ENCODE data around the gene FHIT. TPM values are rescaled to one million over a fixed set of nuclear protein-coding genes. Genes with fewer than 3 reads are reported as not detected.

The FHIT gene
- total RNA-seq, 1 experiment from 2014 or later: 9.8 TPM

DNA sequence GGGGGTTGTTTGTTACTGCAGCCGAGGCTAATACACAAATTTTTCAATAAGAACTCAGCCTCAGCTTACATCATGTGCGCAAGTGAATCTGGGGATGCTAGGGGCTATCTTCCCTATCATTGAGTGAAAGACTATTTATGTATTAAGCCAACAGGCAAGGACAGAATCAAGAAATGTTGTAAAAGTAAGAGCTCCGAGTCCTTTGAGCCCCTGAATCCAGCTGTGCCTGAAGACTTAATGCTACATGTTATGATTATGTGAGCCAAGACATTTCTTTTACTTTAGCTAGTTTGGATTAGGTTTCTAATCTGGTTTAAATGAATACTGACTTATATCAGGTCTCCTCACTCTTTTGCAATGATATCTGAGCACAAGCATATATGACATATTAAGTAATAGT, 1418.5 kb downstream of the FHIT start:
- Histone ChIP-seq H3K9me3 (ENCODE audit: insufficient read depth, low read depth) (no peaks in the 10 kb centered on the region), H3K36me3 (ENCODE audit: low read depth) (no peaks in the 10 kb centered on the region), H3F3A (ENCODE audit: insufficient read depth, low read depth) (no peaks in the 10 kb centered on the region), H3K27me3 (ENCODE audit: insufficient read depth, low read depth) (no peaks in the 10 kb centered on the region), H3K27ac (no peak overlapping the region), H3K4me2 (no peak overlapping the region), H3K79me2 (ENCODE audit: low read depth) (no peaks in the 10 kb centered on the region), H3K4me3 (no peak overlapping the region), H3K9me2 (ENCODE audit: insufficient read depth) (no peaks in the 10 kb centered on the region), H3K4me1 (replicated peaks; ENCODE audit: insufficient read depth) (no peaks in the 10 kb centered on the region), H4K20me1 (ENCODE audit: insufficient read depth) (no peaks in the 10 kb centered on the region), H2AFZ (no peak overlapping the region)
- POLR2A ChIA-PET (ENCODE audit: unreplicated experiment): no interaction called here
- intact Hi-C loops (cut with micrococcal nuclease; ENCODE audit: unreplicated experiment): no loop called here
- CTCF ChIA-PET: no interaction called here
- no peak for DNase-seq
- no TSS peak for BruUV-seq (replicated peaks)
- TF ChIP-seq, protein P1, sequence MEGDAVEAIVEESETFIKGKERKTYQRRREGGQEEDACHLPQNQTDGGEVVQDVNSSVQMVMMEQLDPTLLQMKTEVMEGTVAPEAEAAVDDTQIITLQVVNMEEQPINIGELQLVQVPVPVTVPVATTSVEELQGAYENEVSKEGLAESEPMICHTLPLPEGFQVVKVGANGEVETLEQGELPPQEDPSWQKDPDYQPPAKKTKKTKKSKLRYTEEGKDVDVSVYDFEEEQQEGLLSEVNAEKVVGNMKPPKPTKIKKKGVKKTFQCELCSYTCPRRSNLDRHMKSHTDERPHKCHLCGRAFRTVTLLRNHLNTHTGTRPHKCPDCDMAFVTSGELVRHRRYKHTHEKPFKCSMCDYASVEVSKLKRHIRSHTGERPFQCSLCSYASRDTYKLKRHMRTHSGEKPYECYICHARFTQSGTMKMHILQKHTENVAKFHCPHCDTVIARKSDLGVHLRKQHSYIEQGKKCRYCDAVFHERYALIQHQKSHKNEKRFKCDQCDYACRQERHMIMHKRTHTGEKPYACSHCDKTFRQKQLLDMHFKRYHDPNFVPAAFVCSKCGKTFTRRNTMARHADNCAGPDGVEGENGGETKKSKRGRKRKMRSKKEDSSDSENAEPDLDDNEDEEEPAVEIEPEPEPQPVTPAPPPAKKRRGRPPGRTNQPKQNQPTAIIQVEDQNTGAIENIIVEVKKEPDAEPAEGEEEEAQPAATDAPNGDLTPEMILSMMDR (conservative IDR thresholded peaks at IDR 0.05): no peak
- TF ChIP-seq EZH2 (IDR thresholded peaks at IDR 0.05; ENCODE audit: low read depth): no peak

- Histone ChIP-seq H3K4me1 (replicated peaks; ENCODE audit: insufficient read depth) (no peaks in the 10 kb centered on the region), H3K27ac (no peak overlapping the region), H3K9me3 (ENCODE audit: insufficient read depth, low read depth) (no peaks in the 10 kb centered on the region), H4K20me1 (ENCODE audit: insufficient read depth) (no peaks in the 10 kb centered on the region), H3K9me2 (ENCODE audit: insufficient read depth) (no peaks in the 10 kb centered on the region), H3K36me3 (ENCODE audit: low read depth) (no peaks in the 10 kb centered on the region), H3F3A (ENCODE audit: insufficient read depth, low read depth) (no peaks in the 10 kb centered on the region), H3K79me2 (ENCODE audit: low read depth) (no peaks in the 10 kb centered on the region), H3K4me2 (no peak overlapping the region), H3K4me3 (no peak overlapping the region), H2AFZ (no peak overlapping the region), H3K27me3 (ENCODE audit: insufficient read depth, low read depth) (no peaks in the 10 kb centered on the region)
- no peak for DNase-seq
- POLR2A ChIA-PET (ENCODE audit: unreplicated experiment): no interaction called here
- intact Hi-C loops (cut with micrococcal nuclease; ENCODE audit: unreplicated experiment): no loop called here
- TF ChIP-seq, protein P1 (conservative IDR thresholded peaks at IDR 0.05): no peak
- TF ChIP-seq EZH2 (IDR thresholded peaks at IDR 0.05; ENCODE audit: low read depth): no peak
- CTCF ChIA-PET: no interaction called here
- no TSS peak for BruUV-seq (replicated peaks)
Measured at GRCh38 chr3:59832241-59832640, 1419.0 kb downstream of the FHIT start.

DNA sequence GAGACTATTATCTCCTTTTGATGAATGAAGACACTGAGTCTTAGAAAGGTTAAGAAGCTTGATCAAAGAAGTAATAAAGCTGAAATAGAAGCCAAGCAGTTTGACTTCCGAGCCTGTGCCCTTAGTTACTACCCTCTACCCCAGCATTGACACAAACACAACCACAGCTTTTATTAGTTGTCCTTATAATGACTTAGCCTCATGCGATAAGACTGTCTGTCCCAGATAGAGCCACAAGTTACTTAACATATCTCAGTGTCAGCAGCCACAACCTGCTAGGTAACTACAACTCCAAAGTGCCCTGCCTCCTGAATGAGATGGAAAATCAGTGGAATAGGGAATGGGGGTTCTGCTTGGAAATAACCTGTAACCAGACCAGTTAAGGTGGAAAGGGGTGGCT, 1419.9 kb downstream of the FHIT start:
- Histone ChIP-seq H2AFZ (no peak overlapping the region), H3K9me3 (ENCODE audit: insufficient read depth, low read depth) (no peaks in the 10 kb centered on the region), H3K79me2 (ENCODE audit: low read depth) (no peaks in the 10 kb centered on the region), H3K4me2 (no peak overlapping the region), H3K4me1 (replicated peaks; ENCODE audit: insufficient read depth) (no peaks in the 10 kb centered on the region), H3K27me3 (ENCODE audit: insufficient read depth, low read depth) (no peaks in the 10 kb centered on the region), H3K36me3 (ENCODE audit: low read depth) (no peaks in the 10 kb centered on the region), H3F3A (ENCODE audit: insufficient read depth, low read depth) (no peaks in the 10 kb centered on the region), H3K9me2 (ENCODE audit: insufficient read depth) (no peaks in the 10 kb centered on the region), H3K27ac (no peak overlapping the region), H3K4me3 (no peak overlapping the region), H4K20me1 (ENCODE audit: insufficient read depth) (no peaks in the 10 kb centered on the region)
- TF ChIP-seq, protein P1 (conservative IDR thresholded peaks at IDR 0.05): no peak
- TF ChIP-seq EZH2 (IDR thresholded peaks at IDR 0.05; ENCODE audit: low read depth): no peak
- ChIA-PET CTCF (no interaction called here), POLR2A (ENCODE audit: unreplicated experiment) (no interaction called here)
- no TSS peak for BruUV-seq (replicated peaks)
- no peak for DNase-seq
- intact Hi-C loops (cut with micrococcal nuclease; ENCODE audit: unreplicated experiment): no loop called here

Measured in PC-9 (cell line).